Subcutaneous adipose tissue (tissue), 4 donors: ENCODE measurements around the gene PLD1. TPM values are rescaled to one million over a fixed set of nuclear protein-coding genes. Genes with fewer than 3 reads are reported as not detected.

ENCODE experiments used
- CTCF ChIP-seq: fragments of 450-650 bp; IDR thresholded peaks from one replicate; pipeline ENCODE4 v1.5.1; 2016; ENCODE audit warnings: low read depth, mild to moderate bottlenecking, control low read depth, antibody characterized with exemption, moderate library complexity
- total RNA-seq, 4 donors: library from RNA; depleted of rRNA; stranded (reverse); fragments of >200 nt; gene quantifications; one replicate each; pipeline ENCODE4 v1.1.0, GENCODE V29; 2016

The PLD1 gene
- total RNA-seq, 4 donors from 2014 or later = 20.5 to 48.2 (median 26.9) TPM

- no peak for TF ChIP-seq CTCF
Measured at GRCh38 chr3:171700157-171700556, 110.1 kb downstream of the PLD1 start.

GRCh38 chr3:171699601-171700000, 110.7 kb downstream of the PLD1 start:
- no peak for TF ChIP-seq CTCF

- TF ChIP-seq CTCF = no peak
Measured at GRCh38 chr3:171696805-171697204, 113.5 kb downstream of the PLD1 start.

GRCh38 chr3:171695426-171695825, 114.9 kb downstream of the PLD1 start:
- TF ChIP-seq CTCF = no peak

GRCh38 chr3:171694888-171695287, 115.4 kb downstream of the PLD1 start:
- no peak for TF ChIP-seq CTCF

GRCh38 chr3:171691485-171691884, 118.8 kb downstream of the PLD1 start:
- TF ChIP-seq CTCF = no peak

- TF ChIP-seq CTCF = no peak
Measured at GRCh38 chr3:171690281-171690680, 120.0 kb downstream of the PLD1 start.
